KOPT-K1 (cell line): ENCODE measurements around the gene MRPS22.
"Not testable (repeated sequence)": the region's sequence is repeated elsewhere in the genome, so short reads cannot be mapped to it uniquely, and the experiment has no call there.

Source experiments
- H3K27ac ChIP-seq: fragments of 200-600 bp; sonication (generic); 2 replicates; pipeline ENCODE4 v1.5.1; 2016; ENCODE audit warnings: antibody characterized with exemption, mild to moderate bottlenecking, low read depth, low read length; ENCODE audit not compliant: poor library complexity, severe bottlenecking
- H3K36me3 ChIP-seq: fragments of 200-600 bp; sonication (generic); 2 replicates; pipeline ENCODE4 v1.5.1; 2017; ENCODE audit warnings: antibody characterized with exemption, mild to moderate bottlenecking, low read length, moderate library complexity; ENCODE audit not compliant: insufficient read depth
- H3K9me3 ChIP-seq: fragments of 200-600 bp; sonication (generic); 2 replicates; pipeline ENCODE4 v1.5.1; 2017; ENCODE audit warnings: antibody characterized with exemption, low read length, mild to moderate bottlenecking; ENCODE audit not compliant: insufficient read depth, poor library complexity, severe bottlenecking

The MRPS22 gene

GRCh38 chr3:139320551-139321309, 23.1 kb upstream of the MRPS22 start:
- Histone ChIP-seq H3K27ac (no peak overlapping the region), H3K36me3 (no peaks in the 10 kb centered on the region), H3K9me3 (no peaks in the 10 kb centered on the region)

GRCh38 chr3:139322346-139322745, 21.5 kb upstream of the MRPS22 start:
- no peaks in the 10 kb centered on the region for H3K36me3 ChIP-seq
- no peak overlapping the region for H3K27ac ChIP-seq
- H3K9me3 ChIP-seq: no peaks in the 10 kb centered on the region

GRCh38 chr3:139323146-139323545, 20.7 kb upstream of the MRPS22 start:
- Histone ChIP-seq H3K27ac (no peak overlapping the region), H3K36me3 (no peaks in the 10 kb centered on the region), H3K9me3 (no peaks in the 10 kb centered on the region)

GRCh38 chr3:139324456-139324855, 19.4 kb upstream of the MRPS22 start:
- no peaks in the 10 kb centered on the region for H3K36me3 ChIP-seq
- no peak overlapping the region for H3K27ac ChIP-seq
- H3K9me3 ChIP-seq: no peaks in the 10 kb centered on the region

GRCh38 chr3:139325551-139325950, 18.3 kb upstream of the MRPS22 start:
- H3K9me3 ChIP-seq: no peaks in the 10 kb centered on the region
- no peak overlapping the region for H3K27ac ChIP-seq
- H3K36me3 ChIP-seq: no peaks in the 10 kb centered on the region

- no peaks in the 10 kb centered on the region for H3K9me3 ChIP-seq
- H3K27ac ChIP-seq: no peak overlapping the region
Measured at GRCh38 chr3:139326131-139326530, 17.7 kb upstream of the MRPS22 start.

GRCh38 chr3:139326707-139327106, 17.1 kb upstream of the MRPS22 start:
- no peaks in the 10 kb centered on the region for H3K36me3 ChIP-seq
- no peak overlapping the region for H3K27ac ChIP-seq
- H3K9me3 ChIP-seq: no peaks in the 10 kb centered on the region

More at GRCh38 chr3:139326131-139326530, 17.7 kb upstream of the MRPS22 start:
- H3K36me3 ChIP-seq: no peaks in the 10 kb centered on the region

GRCh38 chr3:139327231-139327630, 16.6 kb upstream of the MRPS22 start:
- no peak overlapping the region for H3K27ac ChIP-seq
- no peaks in the 10 kb centered on the region for H3K36me3 ChIP-seq
- no peaks in the 10 kb centered on the region for H3K9me3 ChIP-seq

GRCh38 chr3:139327861-139328260, 16.0 kb upstream of the MRPS22 start:
- H3K9me3 ChIP-seq: no peaks in the 10 kb centered on the region
- H3K36me3 ChIP-seq: no peaks in the 10 kb centered on the region
- H3K27ac ChIP-seq: no peak overlapping the region

- H3K36me3 ChIP-seq: no peaks in the 10 kb centered on the region
- no peak overlapping the region for H3K27ac ChIP-seq
- H3K9me3 ChIP-seq: no peaks in the 10 kb centered on the region
Measured at GRCh38 chr3:139328356-139328755, 15.5 kb upstream of the MRPS22 start.

- H3K9me3 ChIP-seq: no peaks in the 10 kb centered on the region
- H3K36me3 ChIP-seq: no peaks in the 10 kb centered on the region
- no peak overlapping the region for H3K27ac ChIP-seq
Measured at GRCh38 chr3:139329364-139329850, 14.4 kb upstream of the MRPS22 start.

GRCh38 chr3:139332092-139332491, 11.7 kb upstream of the MRPS22 start:
- no peaks in the 10 kb centered on the region for H3K9me3 ChIP-seq
- no peaks in the 10 kb centered on the region for H3K36me3 ChIP-seq
- no peak overlapping the region for H3K27ac ChIP-seq

- H3K27ac ChIP-seq, H3K36me3 ChIP-seq, H3K9me3 ChIP-seq: not testable (repeated sequence)
Measured at GRCh38 chr3:139334675-139335074, 9.1 kb upstream of the MRPS22 start.

GRCh38 chr3:139338405-139338804, 5.4 kb upstream of the MRPS22 start:
- Histone ChIP-seq H3K27ac (no peak overlapping the region), H3K36me3 (no peaks in the 10 kb centered on the region), H3K9me3 (no peaks in the 10 kb centered on the region)

GRCh38 chr3:139339219-139339906, 4.5 kb upstream of the MRPS22 start:
- Histone ChIP-seq H3K9me3 (no peaks in the 10 kb centered on the region), H3K36me3 (no peaks in the 10 kb centered on the region), H3K27ac (no peak overlapping the region)

- no peak overlapping the region for H3K27ac ChIP-seq
- H3K36me3 ChIP-seq: no peaks in the 10 kb centered on the region
- no peaks in the 10 kb centered on the region for H3K9me3 ChIP-seq
Measured at GRCh38 chr3:139340784-139341183, 3.0 kb upstream of the MRPS22 start.
